ENCODE measurements around the gene SHISA9. TPM values are rescaled to one million over a fixed set of nuclear protein-coding genes. Genes with fewer than 3 reads are reported as not detected.

The SHISA9 gene
- total RNA-seq, 3 donors from 2014 or later (not counting 1 experiment from before 2014, with no cell fraction given), result 0.05 TPM; not detected in 2

GRCh38 chr16:12869698-12870427 lies 31.5 kb upstream of the SHISA9 start:
- Histone ChIP-seq H3K4me3 (ENCODE audit: low read length) (no peak overlapping the region), H3K27me3 (ENCODE audit: control insufficient read depth, insufficient read depth, low read length) (no peaks in the 10 kb centered on the region), H3K36me3 (ENCODE audit: control insufficient read depth, insufficient read depth, low read length) (no peaks in the 10 kb centered on the region), H3K27ac (ENCODE audit: low read length) (no peak overlapping the region), H3K9me3 (ENCODE audit: control insufficient read depth, insufficient read depth, low read length) (no peaks in the 10 kb centered on the region), H3K4me1 (ENCODE audit: control insufficient read depth, insufficient read depth, low read length) (no peaks in the 10 kb centered on the region)
- no peaks in the 10 kb centered on the region for H3K36me3 Mint-ChIP-seq
- ATAC-seq, result no peak
- no peak overlapping the region for H3K27ac Mint-ChIP-seq
- no peak overlapping the region for H3K4me3 Mint-ChIP-seq
- no peak for DNase-seq
- H3K9me3 Mint-ChIP-seq, result no peaks in the 10 kb centered on the region
- intact Hi-C loops (cut with micrococcal nuclease), result no loop called here
- no peaks in the 10 kb centered on the region for H3K4me1 Mint-ChIP-seq
- peaks cover 0 to 3% of the 10 kb centered on the region in 2 donors for H3K27me3 Mint-ChIP-seq (ENCODE audit: low read depth in 2 of 2)
- 78% methylated on average over 5 of the region's 5 CpGs for WGBS (ENCODE audit: insufficient coverage)
- TF ChIP-seq CTCF (IDR thresholded peaks at IDR 0.05), result no peak

DNA sequence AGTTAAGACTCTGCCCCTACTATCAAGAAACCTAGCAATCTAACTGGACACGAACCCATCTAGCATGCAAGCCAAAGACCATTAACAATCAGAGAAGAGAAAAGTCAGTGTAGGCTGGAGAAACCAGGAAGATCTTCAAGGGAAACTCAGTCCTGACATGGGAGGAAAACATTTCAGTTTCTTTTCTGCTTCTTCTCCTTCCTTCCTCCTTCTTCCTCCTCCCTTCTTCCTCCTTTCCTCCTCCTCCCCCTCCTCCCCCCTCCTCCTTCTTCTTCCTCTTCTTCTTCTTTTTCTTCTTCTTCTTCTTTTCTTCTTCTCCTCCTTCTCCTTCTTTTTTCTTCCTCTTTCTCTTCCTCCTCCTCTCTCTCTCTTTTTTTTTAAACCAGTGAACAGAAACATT lies 29.6 kb upstream of the SHISA9 start:
- Histone ChIP-seq H3K27me3 (ENCODE audit: control insufficient read depth, insufficient read depth, low read length) (no peaks in the 10 kb centered on the region), H3K4me3 (ENCODE audit: low read length) (no peak overlapping the region), H3K36me3 (ENCODE audit: control insufficient read depth, insufficient read depth, low read length) (no peaks in the 10 kb centered on the region), H3K4me1 (ENCODE audit: control insufficient read depth, insufficient read depth, low read length) (no peaks in the 10 kb centered on the region), H3K27ac (ENCODE audit: low read length) (no peak overlapping the region), H3K9me3 (ENCODE audit: control insufficient read depth, insufficient read depth, low read length) (no peaks in the 10 kb centered on the region)
- H3K4me1 Mint-ChIP-seq, result no peaks in the 10 kb centered on the region
- DNase-seq (no peak), ATAC-seq (no peak)
- H3K9me3 Mint-ChIP-seq, result no peaks in the 10 kb centered on the region
- no peak overlapping the region for H3K27ac Mint-ChIP-seq
- intact Hi-C loops (cut with micrococcal nuclease), result no loop called here
- no peak for TF ChIP-seq CTCF (IDR thresholded peaks at IDR 0.05)
- WGBS (ENCODE audit: insufficient coverage), result 86% methylated on average over 1 of the region's 1 CpG
- no peak overlapping the region for H3K4me3 Mint-ChIP-seq
- peaks cover 0 to 3% of the 10 kb centered on the region in 2 donors for H3K27me3 Mint-ChIP-seq (ENCODE audit: low read depth in 2 of 2)
- H3K36me3 Mint-ChIP-seq, result no peaks in the 10 kb centered on the region

- Mint-ChIP-seq H3K36me3 (no peaks in the 10 kb centered on the region), H3K4me1 (no peaks in the 10 kb centered on the region), H3K9me3 (no peaks in the 10 kb centered on the region), H3K27me3 (ENCODE audit: low read depth in 2 of 2) (peaks cover 0 to 3% of the 10 kb centered on the region in 2 donors), H3K4me3 (no peak overlapping the region), H3K27ac (no peak overlapping the region)
- whole genome bisulfite sequencing (ENCODE audit: insufficient coverage), result 10% methylated on average over 1 of the region's 2 CpGs
- no peak for ATAC-seq
- intact Hi-C loops (cut with micrococcal nuclease), result no loop called here
- Histone ChIP-seq H3K9me3 (ENCODE audit: control insufficient read depth, insufficient read depth, low read length) (no peaks in the 10 kb centered on the region), H3K36me3 (ENCODE audit: control insufficient read depth, insufficient read depth, low read length) (no peaks in the 10 kb centered on the region), H3K27ac (ENCODE audit: low read length) (no peak overlapping the region), H3K4me3 (ENCODE audit: low read length) (no peak overlapping the region), H3K27me3 (ENCODE audit: control insufficient read depth, insufficient read depth, low read length) (no peaks in the 10 kb centered on the region), H3K4me1 (ENCODE audit: control insufficient read depth, insufficient read depth, low read length) (no peaks in the 10 kb centered on the region)
- no peak for DNase-seq
- no peak for TF ChIP-seq CTCF (IDR thresholded peaks at IDR 0.05)
Observed at GRCh38 chr16:12874186-12874585, 27.2 kb upstream of the SHISA9 start.

- H3K36me3 Mint-ChIP-seq, result no peaks in the 10 kb centered on the region
- no peaks in the 10 kb centered on the region for H3K27me3 Mint-ChIP-seq (ENCODE audit: low read depth in 2 of 2)
- H3K9me3 Mint-ChIP-seq, result no peaks in the 10 kb centered on the region
- WGBS (ENCODE audit: insufficient coverage), result 100% methylated on average over 2 of the region's 5 CpGs
- H3K27me3 ChIP-seq (ENCODE audit: control insufficient read depth, insufficient read depth, low read length), result no peaks in the 10 kb centered on the region
- H3K4me3 ChIP-seq (ENCODE audit: low read length), result no peak overlapping the region
- H3K27ac ChIP-seq (ENCODE audit: low read length), result no peak overlapping the region
- no peaks in the 10 kb centered on the region for H3K4me1 Mint-ChIP-seq
- H3K4me3 Mint-ChIP-seq, result no peak overlapping the region
- no peaks in the 10 kb centered on the region for H3K9me3 ChIP-seq (ENCODE audit: control insufficient read depth, insufficient read depth, low read length)
- no peak for DNase-seq
- no peak for TF ChIP-seq CTCF (IDR thresholded peaks at IDR 0.05)
- H3K27ac Mint-ChIP-seq, result no peak overlapping the region
- intact Hi-C loops (cut with micrococcal nuclease), result no loop called here
- H3K36me3 ChIP-seq (ENCODE audit: control insufficient read depth, insufficient read depth, low read length), result no peaks in the 10 kb centered on the region
- H3K4me1 ChIP-seq (ENCODE audit: control insufficient read depth, insufficient read depth, low read length), result no peaks in the 10 kb centered on the region
- ATAC-seq, result no peak
Observed at GRCh38 chr16:12876778-12877177, 24.6 kb upstream of the SHISA9 start.
